H1 (cell line): ENCODE results near the gene LIPC. TPM values are rescaled to one million over a fixed set of nuclear protein-coding genes. Genes with fewer than 3 reads are reported as not detected.

Experiments used
- EZH2 ChIP-seq: fragments of 200-600 bp; sonication (generic); IDR thresholded peaks from 2 replicates; pipeline ENCODE4 v1.7.1; 2012; ENCODE audit warnings: low read depth, mild to moderate bottlenecking, moderate library complexity, low read length, inconsistent platforms; ENCODE audit not compliant: severe bottlenecking
- POLR2A ChIP-seq, 2 experiments: IDR thresholded peaks; 1 replicate in 1 of 2; 2 replicates in 1 of 2; pipeline ENCODE4 v1.6.1; 2011; ENCODE audit warnings: low read depth in 2 of 2, low read length in 2 of 2, mild to moderate bottlenecking in 2 of 2; ENCODE audit errors: control extremely low read depth in 1 of 2
- polyA plus RNA-seq, 7 experiments: library from polyadenylated mRNA; depleted of rRNA in 3 of 7; stranded (reverse) in 5 of 7; unstranded in 2 of 7; fragments of >200 nt in 5 of 7; fragments of 200-250 nt in 2 of 7; gene quantifications; 1 replicate in 5 of 7; 2 replicates in 1 of 7; 4 replicates in 1 of 7; pipeline versions ENCODE4 v1.2.1 to v1.2.3, GENCODE V29; 2011 to 2013; ENCODE audit warnings: missing spikeins in 2 of 7, mixed read lengths in 2 of 7
- total RNA-seq: library from RNA; stranded (reverse); fragmentation: NEBNext Ultra II Directional; extraction: Animal tissue kit (Norgen Biotek cat#: 25700); gene quantifications from 2 replicates; pipeline ENCODE4 v1.2.1, GENCODE V29; 2021
- TF ChIP-seq, protein P1 (sequence below): IDR thresholded peaks from 2 replicates; pipeline ENCODE4 v1.6.1; 2012; ENCODE audit warnings: inconsistent platforms

The LIPC gene
- total and polyA plus RNA-seq, 2 of the 8 experiments (the other 6 are each of a cell fraction or from before 2014, with no cell fraction given) = not detected

DNA sequence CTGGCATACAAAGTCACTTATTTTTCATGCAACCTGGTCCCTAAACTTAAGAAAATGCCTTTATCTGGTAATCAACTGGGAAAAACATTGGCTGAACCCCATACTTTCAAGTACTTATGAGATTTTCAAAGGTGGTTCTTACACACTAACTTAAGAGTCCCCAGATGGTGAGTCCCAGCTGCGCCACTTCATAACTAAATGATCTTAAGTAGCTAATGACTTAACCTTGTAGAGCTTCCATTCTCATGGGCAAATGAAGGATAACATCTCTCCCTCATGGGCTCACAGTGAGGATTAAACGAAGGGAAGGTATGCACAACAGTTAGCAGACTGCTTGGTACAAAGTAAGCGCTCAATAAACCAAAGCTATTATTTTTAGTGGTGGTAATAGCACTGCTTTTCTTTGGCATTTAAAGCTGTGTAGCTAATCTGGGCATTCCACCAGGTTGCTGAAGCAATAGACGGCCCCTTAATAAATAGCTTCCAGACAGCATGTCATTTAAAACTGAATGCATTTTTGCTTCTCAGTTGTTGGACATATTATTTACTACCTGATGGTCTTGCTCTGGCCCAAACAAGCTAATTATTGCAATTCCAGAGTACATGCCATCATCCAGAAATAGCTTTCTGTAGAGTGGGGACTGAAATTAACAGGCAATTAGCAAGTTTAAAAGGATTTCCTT lies 55.4 kb downstream of the LIPC start (continued):
- TF ChIP-seq POLR2A (IDR thresholded peaks at IDR 0.05; ENCODE audit: control extremely low read depth in 1 of 2, low read depth in 2 of 2, low read length in 2 of 2) (no peak), EZH2 (no peak)
- TF ChIP-seq, protein P1, sequence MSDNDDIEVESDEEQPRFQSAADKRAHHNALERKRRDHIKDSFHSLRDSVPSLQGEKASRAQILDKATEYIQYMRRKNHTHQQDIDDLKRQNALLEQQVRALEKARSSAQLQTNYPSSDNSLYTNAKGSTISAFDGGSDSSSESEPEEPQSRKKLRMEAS = no peak
